GM12874 (cell line): ENCODE results near the gene HK2.

Experiments
- CTCF ChIP-seq: IDR thresholded peaks from 2 replicates; pipeline ENCODE4 v1.5.1; 2011; ENCODE audit warnings: low read depth, mild to moderate bottlenecking, control low read depth, low read length, moderate library complexity; ENCODE audit not compliant: insufficient read depth

HK2 gene

GRCh38 chr2:74857725-74858124, 23.8 kb downstream of the HK2 start:
- no peak for TF ChIP-seq CTCF

GRCh38 chr2:74858281-74858680, 24.4 kb downstream of the HK2 start:
- TF ChIP-seq CTCF = no peak

- no peak for TF ChIP-seq CTCF
Observed at GRCh38 chr2:74860079-74860478, 26.2 kb downstream of the HK2 start.

- TF ChIP-seq CTCF = no peak
Observed at GRCh38 chr2:74860521-74860920, 26.6 kb downstream of the HK2 start.

GRCh38 chr2:74861531-74861930, 27.6 kb downstream of the HK2 start:
- TF ChIP-seq CTCF = no peak

GRCh38 chr2:74862020-74862964, 28.4 kb downstream of the HK2 start:
- no peak for TF ChIP-seq CTCF

- no peak for TF ChIP-seq CTCF
Observed at GRCh38 chr2:74863802-74864248, 29.9 kb downstream of the HK2 start.
